ENCODE data around the gene NR3C2. TPM values are rescaled to one million over a fixed set of nuclear protein-coding genes. Genes with fewer than 3 reads are reported as not detected.

NR3C2 gene
- total and polyA plus RNA-seq, 2 experiments from 2014 or later: 1.2 to 3.0 TPM

GRCh38 chr4:148263802-148264201 is 178.4 kb downstream of the NR3C2 start:
- Mint-ChIP-seq H3K36me3 (ENCODE audit: low read depth) (no peaks in the 10 kb centered on the region), H3K4me3 (no peak overlapping the region), H3K27ac (no peak overlapping the region), H3K27me3 (ENCODE audit: insufficient read depth, low read depth, poor library complexity) (peaks cover 3% of the 10 kb centered on the region), H3K4me1 (no peaks in the 10 kb centered on the region), H3K9me3 (no peaks in the 10 kb centered on the region; the same call in 2 of the 3 replicates)
- Histone ChIP-seq H3K36me3 (ENCODE audit: insufficient read depth) (no peaks in the 10 kb centered on the region), H3K4me3 (no peak overlapping the region), H4K20me1 (replicated peaks; ENCODE audit: insufficient read depth) (no peaks in the 10 kb centered on the region), H3K27me3 (ENCODE audit: insufficient read depth) (no peaks in the 10 kb centered on the region), H3K79me2 (replicated peaks; ENCODE audit: insufficient read depth) (no peaks in the 10 kb centered on the region), H3K4me2 (no peak overlapping the region), H3K27ac (ENCODE audit: low read depth) (no peak overlapping the region), H2AFZ (no peak overlapping the region), H3K9me2 (ENCODE audit: insufficient read depth) (no peaks in the 10 kb centered on the region), H3K4me1 (ENCODE audit: insufficient read depth) (no peaks in the 10 kb centered on the region), H3F3A (replicated peaks; ENCODE audit: low read depth) (no peaks in the 10 kb centered on the region)
- DNase-seq (ENCODE audit: low spot score) (no peak), ATAC-seq (no peak)
- no peak for TF ChIP-seq EZH2 (IDR thresholded peaks at IDR 0.05; ENCODE audit: low read depth, unreplicated experiment)

GRCh38 chr4:148263127-148263526 is 179.1 kb downstream of the NR3C2 start:
- Histone ChIP-seq H3K79me2 (replicated peaks; ENCODE audit: insufficient read depth) (no peaks in the 10 kb centered on the region), H3K36me3 (ENCODE audit: insufficient read depth) (no peaks in the 10 kb centered on the region), H3F3A (replicated peaks; ENCODE audit: low read depth) (no peaks in the 10 kb centered on the region), H3K4me2 (no peak overlapping the region), H3K27me3 (ENCODE audit: insufficient read depth) (no peaks in the 10 kb centered on the region), H3K27ac (ENCODE audit: low read depth) (no peak overlapping the region), H3K4me3 (no peak overlapping the region), H2AFZ (no peak overlapping the region), H3K4me1 (ENCODE audit: insufficient read depth) (no peaks in the 10 kb centered on the region), H3K9me2 (ENCODE audit: insufficient read depth) (no peaks in the 10 kb centered on the region), H4K20me1 (replicated peaks; ENCODE audit: insufficient read depth) (no peaks in the 10 kb centered on the region)
- H3K4me3 Mint-ChIP-seq: no peak overlapping the region
- no peaks in the 10 kb centered on the region for H3K36me3 Mint-ChIP-seq (ENCODE audit: low read depth)
- H3K27ac Mint-ChIP-seq: no peak overlapping the region
- no peaks in the 10 kb centered on the region; the same call in 2 of the 3 replicates for H3K9me3 Mint-ChIP-seq
- ATAC-seq (no peak), DNase-seq (ENCODE audit: low spot score) (no peak)
- H3K4me1 Mint-ChIP-seq: no peaks in the 10 kb centered on the region
- peaks cover 3% of the 10 kb centered on the region for H3K27me3 Mint-ChIP-seq (ENCODE audit: insufficient read depth, low read depth, poor library complexity)
- no peak for TF ChIP-seq EZH2 (IDR thresholded peaks at IDR 0.05; ENCODE audit: low read depth, unreplicated experiment)
- no peak for TF ChIP-seq CREB1 (CRISPR knock-in tag; IDR thresholded peaks at IDR 0.05; ENCODE audit: low read depth)
- no peak for TF ChIP-seq CTCF (conservative IDR thresholded peaks at IDR 0.05; ENCODE audit: low read depth in 2 of 2)
- TF ChIP-seq EZH2phosphoT487 (IDR thresholded peaks at IDR 0.05; ENCODE audit: unreplicated experiment): no peak
- no peak for TF ChIP-seq STAT1 (IDR thresholded peaks at IDR 0.05; ENCODE audit: unreplicated experiment)
- TF ChIP-seq JUNB (IDR thresholded peaks at IDR 0.05; ENCODE audit: unreplicated experiment): no peak
- no peak for TF ChIP-seq ZNF331 (CRISPR knock-in tag; IDR thresholded peaks at IDR 0.05; ENCODE audit: low read depth)
- TF ChIP-seq ETS1 (IDR thresholded peaks at IDR 0.05): no peak
- no peak for TF ChIP-seq NANOG (IDR thresholded peaks at IDR 0.05; ENCODE audit: borderline replicate concordance)
- TF ChIP-seq REST (IDR thresholded peaks at IDR 0.05; ENCODE audit: unreplicated experiment): no peak
- no peak for TF ChIP-seq POLR2AphosphoS5 (IDR thresholded peaks at IDR 0.05; ENCODE audit: low read depth)
